Smooth muscle cell of the brain vasculature (primary cell): Measurements from ENCODE around the gene SH3PXD2A.

Source experiments
- DNase-seq: peaks from one replicate; pipeline ENCODE4 v3.0.0-alpha.2; 2012; ENCODE audit warnings: low read depth, low spot score

SH3PXD2A gene

GRCh38 chr10:103583871-103584215 lies 271.5 kb downstream of the SH3PXD2A start:
- no peak for DNase-seq

- no peak for DNase-seq
Observed at GRCh38 chr10:103582331-103583123, 272.8 kb downstream of the SH3PXD2A start.

GRCh38 chr10:103581499-103581898 lies 273.9 kb downstream of the SH3PXD2A start:
- no peak for DNase-seq

- no peak for DNase-seq
Observed at GRCh38 chr10:103580430-103580829, 274.9 kb downstream of the SH3PXD2A start.

- no peak for DNase-seq
Observed at GRCh38 chr10:103580011-103580410, 275.4 kb downstream of the SH3PXD2A start.

GRCh38 chr10:103578782-103579382 lies 276.5 kb downstream of the SH3PXD2A start:
- DNase-seq = no peak

GRCh38 chr10:103576862-103577261 lies 278.5 kb downstream of the SH3PXD2A start:
- no peak for DNase-seq

- no peak for DNase-seq
Observed at GRCh38 chr10:103576076-103576471, 279.3 kb downstream of the SH3PXD2A start.

- no peak for DNase-seq
Observed at GRCh38 chr10:103575416-103576075, 279.8 kb downstream of the SH3PXD2A start.

GRCh38 chr10:103574097-103575061 lies 281.0 kb downstream of the SH3PXD2A start:
- DNase-seq = no peak

- DNase-seq = no peak
Observed at GRCh38 chr10:103573205-103573487, 282.2 kb downstream of the SH3PXD2A start.

GRCh38 chr10:103572347-103573204 lies 282.8 kb downstream of the SH3PXD2A start:
- DNase-seq = no peak

GRCh38 chr10:103571656-103571975 lies 283.8 kb downstream of the SH3PXD2A start:
- DNase-seq = no peak

- no peak for DNase-seq
Observed at GRCh38 chr10:103570844-103571655, 284.3 kb downstream of the SH3PXD2A start.

GRCh38 chr10:103569896-103570295 lies 285.5 kb downstream of the SH3PXD2A start:
- no peak for DNase-seq

GRCh38 chr10:103568505-103568904 lies 286.9 kb downstream of the SH3PXD2A start:
- DNase-seq = no peak

GRCh38 chr10:103566536-103566935 lies 288.8 kb downstream of the SH3PXD2A start:
- no peak for DNase-seq

GRCh38 chr10:103564776-103565520 lies 290.4 kb downstream of the SH3PXD2A start:
- DNase-seq = no peak

- no peak for DNase-seq
Observed at GRCh38 chr10:103564116-103564501, 291.3 kb downstream of the SH3PXD2A start.
